ENCODE measurements around the gene DST.

Gene DST

GRCh38 chr6:56540232-56541029, 102.3 kb downstream of the DST start:
- no peak for ATAC-seq (replicated peaks)
- Mint-ChIP-seq H3K27me3 (no peaks in the 10 kb centered on the region), H3K27ac (no peak overlapping the region), H3K36me3 (ENCODE audit: insufficient read depth) (no peaks in the 10 kb centered on the region), H3K4me3 (no peak overlapping the region), H3K4me1 (ENCODE audit: low read depth in 2 of 2) (no peaks in the 10 kb centered on the region), H3K9me3 (no peaks in the 10 kb centered on the region)
- DNase-seq: no peak

- Mint-ChIP-seq H3K27ac (no peak overlapping the region), H3K9me3 (no peaks in the 10 kb centered on the region), H3K4me3 (no peak overlapping the region), H3K4me1 (ENCODE audit: low read depth in 2 of 2) (no peaks in the 10 kb centered on the region), H3K36me3 (ENCODE audit: insufficient read depth) (no peaks in the 10 kb centered on the region), H3K27me3 (no peaks in the 10 kb centered on the region)
- DNase-seq (no peak), ATAC-seq (replicated peaks) (no peak)
Measured at GRCh38 chr6:56539527-56540105, 103.1 kb downstream of the DST start.

GRCh38 chr6:56538851-56539250, 103.8 kb downstream of the DST start:
- no peaks in the 10 kb centered on the region for H3K4me1 Mint-ChIP-seq (ENCODE audit: low read depth in 2 of 2)

GRCh38 chr6:56537223-56537770, 105.4 kb downstream of the DST start:
- Mint-ChIP-seq H3K27ac (no peak overlapping the region), H3K4me3 (no peak overlapping the region), H3K36me3 (ENCODE audit: insufficient read depth) (no peaks in the 10 kb centered on the region), H3K4me1 (ENCODE audit: low read depth in 2 of 2) (no peaks in the 10 kb centered on the region), H3K27me3 (no peaks in the 10 kb centered on the region), H3K9me3 (no peaks in the 10 kb centered on the region)
- no peak for DNase-seq
- ATAC-seq (replicated peaks): no peak

More at GRCh38 chr6:56538851-56539250, 103.8 kb downstream of the DST start:
- no peaks in the 10 kb centered on the region for H3K27me3 Mint-ChIP-seq
- ATAC-seq (replicated peaks): no peak
- no peak overlapping the region for H3K27ac Mint-ChIP-seq
- H3K36me3 Mint-ChIP-seq (ENCODE audit: insufficient read depth): no peaks in the 10 kb centered on the region
- H3K9me3 Mint-ChIP-seq: no peaks in the 10 kb centered on the region
- no peak for DNase-seq
- no peak overlapping the region for H3K4me3 Mint-ChIP-seq

- no peaks in the 10 kb centered on the region for H3K4me1 Mint-ChIP-seq (ENCODE audit: low read depth in 2 of 2)
- H3K36me3 Mint-ChIP-seq (ENCODE audit: insufficient read depth): no peaks in the 10 kb centered on the region
- H3K9me3 Mint-ChIP-seq: no peaks in the 10 kb centered on the region
- no peak overlapping the region for H3K27ac Mint-ChIP-seq
- DNase-seq (no peak), ATAC-seq (replicated peaks) (no peak)
- H3K27me3 Mint-ChIP-seq: no peaks in the 10 kb centered on the region
- H3K4me3 Mint-ChIP-seq: no peak overlapping the region
Measured at GRCh38 chr6:56536536-56536935, 106.2 kb downstream of the DST start.

- no peaks in the 10 kb centered on the region for H3K4me1 Mint-ChIP-seq (ENCODE audit: low read depth in 2 of 2)
- H3K9me3 Mint-ChIP-seq: no peaks in the 10 kb centered on the region
- H3K36me3 Mint-ChIP-seq (ENCODE audit: insufficient read depth): no peaks in the 10 kb centered on the region
- DNase-seq (no peak), ATAC-seq (replicated peaks) (no peak)
- H3K27me3 Mint-ChIP-seq: no peaks in the 10 kb centered on the region
- no peak overlapping the region for H3K27ac Mint-ChIP-seq
- H3K4me3 Mint-ChIP-seq: no peak overlapping the region
Measured at GRCh38 chr6:56535626-56536025, 107.1 kb downstream of the DST start.

- ATAC-seq (replicated peaks) (no peak), DNase-seq (no peak)
- no peaks in the 10 kb centered on the region for H3K36me3 Mint-ChIP-seq (ENCODE audit: insufficient read depth)
- H3K4me3 Mint-ChIP-seq: no peak overlapping the region
- no peaks in the 10 kb centered on the region for H3K27me3 Mint-ChIP-seq
- H3K4me1 Mint-ChIP-seq (ENCODE audit: low read depth in 2 of 2): no peaks in the 10 kb centered on the region
- no peak overlapping the region for H3K27ac Mint-ChIP-seq
- no peaks in the 10 kb centered on the region for H3K9me3 Mint-ChIP-seq
Measured at GRCh38 chr6:56534680-56535419, 107.8 kb downstream of the DST start.

- Mint-ChIP-seq H3K4me1 (ENCODE audit: low read depth in 2 of 2) (no peaks in the 10 kb centered on the region), H3K9me3 (no peaks in the 10 kb centered on the region), H3K4me3 (no peak overlapping the region), H3K27me3 (no peaks in the 10 kb centered on the region), H3K36me3 (ENCODE audit: insufficient read depth) (no peaks in the 10 kb centered on the region), H3K27ac (no peak overlapping the region)
- no peak for DNase-seq
- ATAC-seq (replicated peaks): no peak
Measured at GRCh38 chr6:56532766-56533551, 109.7 kb downstream of the DST start.

GRCh38 chr6:56531839-56532595, 110.7 kb downstream of the DST start:
- H3K4me3 Mint-ChIP-seq: no peak overlapping the region
- H3K36me3 Mint-ChIP-seq (ENCODE audit: insufficient read depth): no peaks in the 10 kb centered on the region
- H3K27ac Mint-ChIP-seq: no peak overlapping the region
- no peaks in the 10 kb centered on the region for H3K27me3 Mint-ChIP-seq
- ATAC-seq (replicated peaks): no peak
- no peaks in the 10 kb centered on the region for H3K4me1 Mint-ChIP-seq (ENCODE audit: low read depth in 2 of 2)
- no peak for DNase-seq
- H3K9me3 Mint-ChIP-seq: no peaks in the 10 kb centered on the region

GRCh38 chr6:56529594-56530191, 113.0 kb downstream of the DST start:
- H3K4me3 Mint-ChIP-seq: no peak overlapping the region
- no peaks in the 10 kb centered on the region for H3K36me3 Mint-ChIP-seq (ENCODE audit: insufficient read depth)
- H3K27me3 Mint-ChIP-seq: no peaks in the 10 kb centered on the region
- no peak for ATAC-seq (replicated peaks)
- no peaks in the 10 kb centered on the region for H3K4me1 Mint-ChIP-seq (ENCODE audit: low read depth in 2 of 2)
- peaks cover 0 to 2% of the 10 kb centered on the region in 2 donors for H3K9me3 Mint-ChIP-seq
- no peak overlapping the region for H3K27ac Mint-ChIP-seq
- no peak for DNase-seq

- no peak for ATAC-seq (replicated peaks)
- H3K4me3 Mint-ChIP-seq: no peak overlapping the region
- H3K36me3 Mint-ChIP-seq (ENCODE audit: insufficient read depth): no peaks in the 10 kb centered on the region
- no peak overlapping the region for H3K27ac Mint-ChIP-seq
- H3K27me3 Mint-ChIP-seq: no peaks in the 10 kb centered on the region
- DNase-seq: no peak
- H3K9me3 Mint-ChIP-seq: peaks cover 0 to 2% of the 10 kb centered on the region in 2 donors
- H3K4me1 Mint-ChIP-seq (ENCODE audit: low read depth in 2 of 2): no peaks in the 10 kb centered on the region
Measured at GRCh38 chr6:56528412-56528841, 114.3 kb downstream of the DST start.

- ATAC-seq (replicated peaks) (no peak), DNase-seq (no peak)
- H3K9me3 Mint-ChIP-seq: peaks cover 0 to 2% of the 10 kb centered on the region in 2 donors
- H3K27ac Mint-ChIP-seq: no peak overlapping the region
- no peak overlapping the region for H3K4me3 Mint-ChIP-seq
- no peaks in the 10 kb centered on the region for H3K36me3 Mint-ChIP-seq (ENCODE audit: insufficient read depth)
- H3K27me3 Mint-ChIP-seq: no peaks in the 10 kb centered on the region
- no peaks in the 10 kb centered on the region for H3K4me1 Mint-ChIP-seq (ENCODE audit: low read depth in 2 of 2)
Measured at GRCh38 chr6:56527934-56528333, 114.8 kb downstream of the DST start.

All from effector memory CD8-positive, alpha-beta T cell (primary cell).